ENCODE results near the gene CCDC112.

DNA sequence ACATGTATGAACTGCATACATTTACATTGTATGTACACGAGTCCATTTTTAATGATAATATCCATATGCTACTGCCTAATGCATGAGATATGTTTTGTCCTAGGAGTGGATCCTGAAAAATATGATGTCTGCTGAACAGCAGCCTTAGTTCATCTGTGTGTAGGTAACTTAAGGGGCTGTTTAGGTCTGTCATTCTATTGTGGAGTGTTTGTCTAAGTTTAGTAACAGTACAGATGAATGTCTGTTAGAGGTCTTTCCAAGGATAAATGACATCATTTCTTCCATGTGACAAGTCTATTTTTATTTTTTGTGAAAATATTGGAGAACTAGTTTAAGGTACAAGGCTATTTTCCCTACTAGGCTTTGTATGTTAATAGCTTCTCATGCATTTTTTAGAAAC is 22.6 kb upstream of the CCDC112 start:
- TF ChIP-seq CTCF (conservative IDR thresholded peaks at IDR 0.05; ENCODE audit: low read length): no peak
- no peak for TF ChIP-seq EZH2phosphoT487 (IDR thresholded peaks at IDR 0.05; ENCODE audit: borderline replicate concordance, low read depth, low read length)
